ENCODE measurements around the gene TBATA. TPM values are rescaled to one million over a fixed set of nuclear protein-coding genes. Genes with fewer than 3 reads are reported as not detected.

Gene TBATA
- total RNA-seq, 1 donor from 2014 or later, result not detected

DNA sequence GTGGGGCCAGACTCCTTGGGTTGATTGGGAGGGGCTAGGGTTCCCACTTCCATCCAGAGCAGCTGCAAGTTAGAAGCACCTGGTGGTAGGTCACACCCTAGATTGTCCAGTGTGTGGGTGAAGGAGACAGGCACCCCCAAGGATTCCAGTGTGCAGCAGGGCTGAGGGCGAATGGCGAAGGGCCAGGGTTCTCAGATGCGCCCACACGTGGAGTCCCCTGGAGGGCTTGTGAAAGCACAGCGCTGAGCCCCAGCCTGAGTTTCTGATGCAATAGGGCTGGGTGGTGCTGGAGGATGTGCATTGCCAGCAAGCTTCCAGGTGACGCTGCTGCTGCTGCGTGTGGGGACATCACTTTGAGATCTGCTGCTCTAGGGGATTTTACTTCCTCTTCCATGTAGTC lies 25.4 kb downstream of the TBATA start:
- H3K4me1 Mint-ChIP-seq (ENCODE audit: low read depth), result peaks cover 29% of the 10 kb centered on the region
- H3K9me3 Mint-ChIP-seq (ENCODE audit: low read depth), result no peaks in the 10 kb centered on the region
- TF ChIP-seq CTCF (IDR thresholded peaks at IDR 0.05), result no peak
- no peaks in the 10 kb centered on the region for H3K36me3 Mint-ChIP-seq (ENCODE audit: low read depth)
- H3K27me3 Mint-ChIP-seq (ENCODE audit: low read depth), result no peaks in the 10 kb centered on the region
- H3K4me3 Mint-ChIP-seq (ENCODE audit: unreplicated experiment), result no peak overlapping the region
- H3K27ac Mint-ChIP-seq (ENCODE audit: unreplicated experiment), result no peak overlapping the region
- DNase-seq (ENCODE audit: low spot score), result peak; percentile 59

GRCh38 chr10:70758757-70759514 lies 26.2 kb downstream of the TBATA start:
- Mint-ChIP-seq H3K4me1 (ENCODE audit: low read depth) (peaks cover 37% of the 10 kb centered on the region), H3K4me3 (ENCODE audit: unreplicated experiment) (no peak overlapping the region), H3K27me3 (ENCODE audit: low read depth) (no peaks in the 10 kb centered on the region), H3K36me3 (ENCODE audit: low read depth) (no peaks in the 10 kb centered on the region), H3K9me3 (ENCODE audit: low read depth) (no peaks in the 10 kb centered on the region), H3K27ac (ENCODE audit: unreplicated experiment) (no peak overlapping the region)
- TF ChIP-seq CTCF (IDR thresholded peaks at IDR 0.05), result peak; percentile 90
- DNase-seq (ENCODE audit: low spot score), result no peak

- no peaks in the 10 kb centered on the region for H3K36me3 Mint-ChIP-seq (ENCODE audit: low read depth)
- peaks cover 38% of the 10 kb centered on the region for H3K4me1 Mint-ChIP-seq (ENCODE audit: low read depth)
- no peak for TF ChIP-seq CTCF (IDR thresholded peaks at IDR 0.05)
- no peaks in the 10 kb centered on the region for H3K27me3 Mint-ChIP-seq (ENCODE audit: low read depth)
- H3K4me3 Mint-ChIP-seq (ENCODE audit: unreplicated experiment), result no peak overlapping the region
- no peaks in the 10 kb centered on the region for H3K9me3 Mint-ChIP-seq (ENCODE audit: low read depth)
- H3K27ac Mint-ChIP-seq (ENCODE audit: unreplicated experiment), result no peak overlapping the region
- DNase-seq (ENCODE audit: low spot score), result peak; percentile 89
Observed at GRCh38 chr10:70757856-70758255, 27.3 kb downstream of the TBATA start.

DNA sequence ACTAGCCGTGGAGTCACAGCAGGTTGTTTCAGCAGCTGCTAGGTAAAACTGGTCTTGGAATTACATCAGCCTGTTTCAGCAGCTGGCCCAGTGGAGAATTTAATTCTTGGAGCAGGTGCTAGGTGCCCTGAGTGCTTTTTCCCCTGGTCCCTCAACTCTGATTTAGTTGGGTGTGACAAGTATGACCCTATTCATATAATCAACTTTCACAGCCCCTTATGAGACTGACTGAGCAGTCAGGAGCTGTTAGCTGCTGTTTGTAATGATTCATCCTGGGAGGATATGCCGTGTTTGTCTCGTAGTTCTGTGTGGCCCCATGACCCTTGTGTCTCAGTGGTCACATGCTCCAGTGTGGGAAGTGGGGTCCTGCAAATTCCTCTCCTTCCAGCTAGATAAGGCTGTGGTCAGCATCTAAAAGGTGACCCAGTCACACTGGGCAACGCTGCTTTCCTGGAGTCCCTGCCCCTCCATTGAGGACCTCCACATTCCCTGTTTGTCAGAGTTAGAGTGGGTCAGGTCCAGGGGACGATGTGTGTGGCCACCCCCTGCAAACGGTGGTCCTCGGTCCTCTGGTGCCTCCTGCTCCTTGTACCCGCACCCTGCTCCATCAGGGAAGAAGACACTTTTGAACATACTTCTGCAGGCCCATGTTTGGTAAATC lies 28.3 kb downstream of the TBATA start:
- TF ChIP-seq CTCF (IDR thresholded peaks at IDR 0.05), result no peak
- H3K27ac Mint-ChIP-seq (ENCODE audit: unreplicated experiment), result peak overlapping the region; percentile 12
- H3K36me3 Mint-ChIP-seq (ENCODE audit: low read depth), result no peaks in the 10 kb centered on the region
- DNase-seq (ENCODE audit: low spot score), result no peak
- H3K9me3 Mint-ChIP-seq (ENCODE audit: low read depth), result no peaks in the 10 kb centered on the region
- H3K27me3 Mint-ChIP-seq (ENCODE audit: low read depth), result no peaks in the 10 kb centered on the region
- H3K4me1 Mint-ChIP-seq (ENCODE audit: low read depth), result peaks cover 38% of the 10 kb centered on the region
- no peak overlapping the region for H3K4me3 Mint-ChIP-seq (ENCODE audit: unreplicated experiment)

- Mint-ChIP-seq H3K4me1 (ENCODE audit: low read depth) (peaks cover 36% of the 10 kb centered on the region), H3K27ac (ENCODE audit: unreplicated experiment) (peak overlapping the region; percentile 95), H3K4me3 (ENCODE audit: unreplicated experiment) (no peak overlapping the region), H3K27me3 (ENCODE audit: low read depth) (no peaks in the 10 kb centered on the region), H3K36me3 (ENCODE audit: low read depth) (no peaks in the 10 kb centered on the region), H3K9me3 (ENCODE audit: low read depth) (no peaks in the 10 kb centered on the region)
- peak; percentile 76 for DNase-seq (ENCODE audit: low spot score)
- TF ChIP-seq CTCF (IDR thresholded peaks at IDR 0.05), result no peak
Observed at GRCh38 chr10:70753841-70754621, 31.1 kb downstream of the TBATA start.

Data from chondrocyte (in vitro differentiated cells).